Stimulated activated CD4-positive, alpha-beta T cell treated with anti-CD3 and anti-CD28 coated beads, Interleukin-15, amount 100 ng/mL, for 1 hour (primary cell): ENCODE results near the gene ZNF664.
A peak's percentile ranks its signal among the peaks of the same experiment; 100 is the strongest.

Experiments
- DNase-seq, 2 donors: peaks; one replicate each; pipeline ENCODE4 v3.0.0-alpha.2; 2020; ENCODE audit warnings: low read depth in 1 of 2, low spot score in 1 of 2

ZNF664 gene

DNA sequence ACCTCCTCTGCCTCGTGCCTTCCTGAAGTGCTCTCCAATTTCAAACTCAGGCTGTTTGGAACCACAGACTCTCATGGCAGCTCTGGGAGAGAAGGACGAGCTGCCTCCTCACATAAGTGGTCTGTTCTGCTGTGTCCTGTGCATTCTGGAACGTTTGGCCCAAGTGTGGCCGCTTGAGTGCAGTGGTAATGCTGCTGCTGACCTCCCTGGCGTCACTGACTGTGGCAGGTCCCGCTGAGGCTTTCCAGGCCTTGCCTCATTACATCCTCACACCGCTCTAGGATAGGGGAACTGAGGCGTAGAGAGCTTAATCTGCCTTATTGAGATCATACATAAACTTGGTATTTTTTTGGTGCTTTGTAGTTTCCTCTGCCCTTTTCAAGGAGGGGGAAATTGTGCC is 14.6 kb upstream of the ZNF664 start:
- DNase-seq, result no peak

GRCh38 chr12:123958876-123959275 is 14.1 kb upstream of the ZNF664 start:
- DNase-seq, result no peak

- no peak for DNase-seq
These were observed 12.8 kb upstream of the ZNF664 start for GRCh38 chr12:123960029-123960735.

DNA sequence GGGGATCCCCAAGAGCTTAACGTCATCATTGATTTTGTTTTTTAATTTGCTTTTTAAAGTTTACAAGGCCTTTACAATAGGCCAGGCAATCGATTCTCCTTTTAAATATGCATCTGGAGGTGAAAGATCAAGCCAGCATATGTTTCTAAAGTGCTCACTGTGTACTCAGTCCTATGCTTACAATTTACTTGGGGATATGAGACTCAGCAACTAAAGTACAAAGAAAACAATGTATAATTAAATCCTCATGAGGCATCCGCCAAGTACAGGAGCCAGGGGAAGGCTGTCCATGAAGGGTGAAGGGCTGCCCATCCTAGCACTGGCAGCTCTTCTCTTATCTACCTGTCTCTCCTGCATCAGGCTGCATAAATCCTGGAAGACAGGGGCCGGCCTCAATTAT is 12.2 kb upstream of the ZNF664 start:
- DNase-seq, result no peak

DNA sequence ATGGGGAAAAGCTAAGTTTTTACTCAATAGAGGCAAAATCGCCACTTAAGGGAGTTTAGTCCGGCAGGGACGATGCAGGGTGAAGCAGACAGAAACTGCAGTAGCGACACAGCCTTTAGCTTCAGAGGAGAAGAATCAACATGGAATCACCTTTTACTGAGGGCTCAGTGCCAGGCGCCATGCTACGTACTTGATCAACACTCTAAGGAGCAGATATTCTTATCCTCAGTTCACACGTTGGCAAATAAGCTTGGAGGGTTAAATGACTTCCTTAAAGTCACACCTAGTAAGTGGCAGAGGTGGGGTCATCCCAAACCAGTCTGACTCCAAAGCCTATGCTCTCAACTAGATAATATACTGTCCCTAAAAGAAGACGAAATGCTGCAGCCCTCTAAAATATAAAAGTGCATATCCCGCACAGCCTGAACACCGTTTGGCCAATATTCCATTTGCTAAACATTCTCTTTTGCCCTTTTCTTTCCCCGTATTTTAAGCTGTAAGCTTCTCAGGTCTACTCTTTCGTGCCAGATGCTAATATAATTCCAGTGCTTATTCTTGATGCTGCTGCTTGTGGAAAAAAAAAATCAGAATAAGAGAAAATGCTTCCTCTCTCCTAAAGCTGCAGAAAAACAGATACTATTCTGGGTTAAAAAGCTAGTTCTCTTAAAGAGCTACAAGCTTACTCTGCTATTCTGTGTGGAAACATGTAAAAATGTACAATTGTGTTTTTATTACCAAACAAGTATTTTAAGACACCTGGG is 11.2 kb upstream of the ZNF664 start:
- DNase-seq, result no peak

- no peak for DNase-seq
These were observed 10.5 kb upstream of the ZNF664 start for GRCh38 chr12:123962513-123962912.

DNA sequence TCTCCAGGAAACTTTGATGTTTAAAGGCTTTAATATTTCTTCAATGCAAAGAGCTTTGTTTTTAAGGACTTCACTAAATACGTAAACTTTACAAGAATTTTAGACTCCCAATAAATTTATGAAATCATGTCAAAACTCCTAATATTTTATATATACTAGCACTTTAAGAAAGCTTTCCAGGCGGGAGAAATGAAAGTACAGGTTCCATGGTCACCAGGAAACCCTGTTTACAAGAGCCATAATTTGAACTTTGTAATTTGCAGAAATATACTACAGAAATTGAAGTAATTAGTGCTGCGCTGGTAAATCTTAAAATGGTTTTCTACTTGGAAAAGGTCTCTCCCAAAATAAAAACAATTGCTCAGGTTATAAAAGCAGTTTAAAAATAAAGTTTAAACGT is 9.2 kb upstream of the ZNF664 start:
- no peak for DNase-seq

DNA sequence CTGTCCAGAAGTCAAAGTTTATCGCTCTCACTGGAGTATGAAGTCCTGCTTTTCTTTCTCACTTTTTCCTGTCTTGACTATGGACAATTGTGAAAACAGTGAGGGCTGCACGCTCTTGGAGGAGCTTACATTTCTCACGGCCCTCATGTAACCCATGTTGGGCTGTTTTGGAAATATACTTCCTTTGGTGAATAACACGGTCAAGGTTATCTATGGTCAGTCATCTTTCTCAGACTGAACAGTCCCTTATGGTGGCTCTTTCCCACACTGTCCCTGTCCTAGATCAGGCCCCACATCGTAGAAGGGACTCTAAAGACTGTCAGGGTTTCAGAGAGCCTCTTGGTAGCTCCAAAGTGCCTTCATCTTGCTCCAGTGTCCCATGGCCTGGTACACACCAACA is 7.6 kb upstream of the ZNF664 start:
- no peak for DNase-seq

GRCh38 chr12:123966596-123966995 is 6.4 kb upstream of the ZNF664 start:
- DNase-seq, result no peak

- no peak for DNase-seq
These were observed 5.9 kb upstream of the ZNF664 start for GRCh38 chr12:123967121-123967586.

- DNase-seq, result no peak
These were observed 1.6 kb upstream of the ZNF664 start for GRCh38 chr12:123971449-123971769.

- peak; percentile 14 to 19 for DNase-seq
These were observed 1.1 kb upstream of the ZNF664 start for GRCh38 chr12:123971770-123972456.

DNA sequence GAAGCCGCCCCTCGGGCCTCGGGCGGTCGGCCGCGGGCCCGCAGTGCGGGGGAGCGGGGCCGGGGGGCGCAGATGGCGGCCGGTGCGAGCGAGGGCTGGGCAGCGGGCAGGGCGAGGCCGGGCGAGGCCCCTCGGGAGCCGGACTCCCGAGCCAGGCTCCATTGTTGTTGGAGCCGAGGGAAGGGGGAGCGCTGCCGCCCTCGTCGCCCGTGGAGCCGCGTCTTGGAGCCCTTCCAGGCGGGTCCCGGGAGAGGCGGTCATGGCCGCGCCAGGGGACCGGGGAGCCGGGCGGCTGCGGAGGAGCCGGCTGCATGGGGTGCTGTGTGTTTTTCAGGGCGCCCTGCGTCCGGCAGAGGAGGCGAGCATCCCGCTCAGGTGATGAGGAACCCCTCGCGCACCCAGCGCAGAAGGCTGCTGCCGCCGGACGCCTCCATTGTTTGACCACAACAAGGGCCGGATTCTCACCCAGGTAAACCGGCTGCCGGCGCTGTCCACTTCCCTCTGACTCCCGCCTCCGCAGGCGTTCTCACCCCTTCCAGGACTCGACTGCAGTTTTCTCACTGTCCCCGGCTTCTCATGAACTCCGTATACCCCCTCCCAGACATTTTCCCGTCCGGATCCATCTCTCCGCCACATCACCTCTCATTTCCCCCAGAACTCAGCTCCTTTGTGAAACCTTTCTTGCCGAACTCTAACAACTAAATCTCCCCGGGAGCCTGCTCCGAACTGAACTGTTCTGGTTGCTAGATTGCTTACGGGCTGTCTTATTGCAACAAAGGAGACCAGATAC is 732 bp downstream of the ZNF664 start:
- DNase-seq, result peak; percentile 11 to 18

- no peak for DNase-seq
These were observed 3.3 kb downstream of the ZNF664 start for GRCh38 chr12:123976227-123976826.

DNA sequence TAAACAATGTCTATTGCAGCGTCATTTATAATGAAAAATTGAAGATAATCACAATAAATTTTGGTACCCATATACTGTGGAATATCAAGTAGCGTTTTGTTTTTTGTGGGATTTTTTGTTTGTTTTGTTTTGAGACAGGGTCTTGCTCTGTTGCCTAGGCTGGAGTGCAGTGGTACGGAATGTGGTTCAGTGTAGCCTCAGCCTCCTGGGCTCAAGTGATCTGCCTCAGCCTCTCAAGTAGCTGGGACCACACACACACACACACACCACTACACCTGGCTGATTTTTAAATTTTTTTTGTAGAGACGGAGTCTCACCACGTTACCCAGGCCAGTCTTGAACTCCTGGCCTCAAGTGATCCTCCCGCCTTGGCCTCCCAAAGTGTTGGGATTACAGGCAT is 6.6 kb downstream of the ZNF664 start:
- no peak for DNase-seq

GRCh38 chr12:123982269-123982668 is 9.3 kb downstream of the ZNF664 start:
- no peak for DNase-seq

DNA sequence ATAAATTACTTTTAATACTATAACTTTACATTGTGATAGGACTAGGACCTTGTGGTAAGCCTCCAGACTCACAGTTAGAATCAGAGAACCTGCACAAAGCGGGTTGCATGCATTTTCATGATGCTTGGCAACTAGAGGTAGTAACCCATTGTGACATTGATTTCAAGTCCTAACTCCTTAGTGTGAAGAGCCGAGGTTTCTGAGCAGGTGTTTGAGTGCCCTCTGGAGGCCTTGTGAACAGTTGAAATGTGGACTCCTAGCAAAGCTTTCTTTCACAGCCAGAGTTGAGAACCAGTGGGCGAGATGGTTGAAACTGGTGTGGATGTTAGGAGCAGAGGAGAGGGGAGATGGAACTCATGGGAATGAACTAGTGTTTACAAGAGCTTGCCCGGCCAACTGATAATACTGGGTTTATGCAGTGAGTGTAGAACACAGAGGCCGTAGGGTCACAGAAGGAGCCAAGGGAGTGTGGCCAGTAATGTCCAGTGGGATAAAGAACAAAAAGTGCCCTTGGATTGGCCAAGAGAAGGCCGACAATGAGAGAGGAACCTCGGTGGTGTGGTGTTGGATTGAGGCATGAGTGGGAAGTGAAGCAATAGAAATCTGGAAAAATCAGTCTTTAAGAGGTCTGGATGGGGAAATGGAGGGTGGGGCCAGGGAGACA is 10.9 kb downstream of the ZNF664 start:
- DNase-seq, result no peak

DNA sequence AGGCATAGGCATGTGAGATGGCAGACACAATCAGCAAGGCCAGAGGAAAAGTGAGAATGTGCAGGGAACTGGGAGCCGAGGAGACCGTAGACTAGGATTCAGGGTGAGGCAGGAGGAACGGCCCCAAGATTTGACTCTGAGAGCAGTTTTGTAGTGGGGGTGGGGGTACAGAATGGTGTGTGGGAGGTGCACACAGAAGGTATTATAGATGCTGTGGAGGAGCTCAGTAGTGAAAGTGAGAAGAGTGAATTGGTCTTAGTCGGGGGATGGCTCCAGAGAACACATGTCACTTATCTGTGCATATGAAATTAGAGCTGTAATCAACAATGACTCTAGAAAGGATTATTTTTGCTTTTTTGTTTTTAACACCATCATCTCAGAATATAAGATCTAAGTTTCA is 11.9 kb downstream of the ZNF664 start:
- DNase-seq, result no peak

DNA sequence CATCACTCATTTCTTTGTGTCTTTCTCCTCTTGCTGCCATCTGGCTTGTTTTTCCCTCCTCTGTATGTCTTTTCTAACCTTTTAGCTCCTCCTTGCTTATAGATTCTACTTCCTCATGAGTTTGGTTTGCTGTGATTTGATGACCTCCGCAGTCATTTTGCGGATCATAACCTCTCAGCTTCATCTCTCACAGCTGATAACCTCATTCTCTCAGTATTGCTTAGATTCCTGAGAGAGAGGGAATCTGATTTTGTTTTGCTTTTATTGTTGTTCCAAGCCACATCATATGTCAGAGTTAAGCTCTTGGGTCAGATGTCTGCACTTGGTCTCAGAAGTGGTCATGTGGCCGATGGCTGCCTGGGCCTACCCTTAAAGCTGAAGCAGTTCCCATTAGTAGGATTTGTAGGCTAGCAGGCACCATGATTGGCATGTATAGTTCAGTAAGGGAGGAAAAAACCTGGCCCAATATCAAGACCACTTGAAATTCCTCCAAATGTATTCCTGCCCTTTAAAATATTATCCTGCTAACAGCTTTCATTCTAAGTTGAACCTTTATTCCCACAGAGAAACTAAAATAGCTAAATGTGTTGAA is 13.5 kb downstream of the ZNF664 start:
- no peak for DNase-seq

- no peak for DNase-seq
These were observed 14.0 kb downstream of the ZNF664 start for GRCh38 chr12:123987022-123987421.
